22Rv1 (cell line): Measurements from ENCODE around the gene NKG7.

Experiments used
- H3K27ac ChIP-seq: fragments of 450-650 bp; 2 replicates; pipeline ENCODE4 v1.5.1; 2017
- ZFX ChIP-seq: fragments of 450-650 bp; IDR thresholded peaks from 2 replicates; pipeline ENCODE4 v1.6.1; 2017; ENCODE audit warnings: antibody characterized with exemption, borderline replicate concordance
- TF ChIP-seq, protein P1 (sequence below): fragments of 450-650 bp; IDR thresholded peaks from 2 replicates; pipeline ENCODE4 v1.5.1; 2017; ENCODE audit warnings: mild to moderate bottlenecking

NKG7 gene

DNA sequence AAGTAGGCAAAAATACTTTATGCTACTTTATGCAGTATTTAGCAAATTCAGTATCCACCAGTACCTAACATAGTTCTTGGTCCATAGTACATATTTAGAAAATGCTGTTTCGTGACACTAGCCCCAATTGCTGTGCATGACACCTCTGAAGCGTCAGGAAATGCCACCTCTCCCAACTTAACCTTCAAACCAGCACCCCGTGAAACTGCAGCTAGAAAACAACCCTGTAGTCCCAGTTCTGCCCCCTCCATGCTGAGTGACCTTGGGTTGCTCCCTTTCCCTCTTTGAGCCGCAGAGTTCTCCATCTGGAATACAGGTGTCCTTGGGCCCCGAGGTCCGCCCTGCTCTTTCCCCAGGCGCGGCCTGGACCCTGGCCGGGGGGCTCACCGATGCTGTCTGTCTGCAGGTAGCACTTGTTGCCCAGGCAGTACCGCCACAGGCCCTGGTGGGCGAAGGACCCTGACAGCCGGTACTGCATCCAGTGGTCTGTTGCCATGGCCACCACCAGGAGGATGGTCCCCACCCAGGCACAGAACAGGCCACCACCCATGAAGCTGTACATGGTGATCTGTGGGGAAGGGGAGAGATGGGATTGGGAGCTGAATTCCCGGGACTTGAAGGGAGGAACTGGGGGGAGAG lies 14.5 kb upstream of the NKG7 start:
- H3K27ac ChIP-seq: no peak overlapping the region
- TF ChIP-seq, protein P1, sequence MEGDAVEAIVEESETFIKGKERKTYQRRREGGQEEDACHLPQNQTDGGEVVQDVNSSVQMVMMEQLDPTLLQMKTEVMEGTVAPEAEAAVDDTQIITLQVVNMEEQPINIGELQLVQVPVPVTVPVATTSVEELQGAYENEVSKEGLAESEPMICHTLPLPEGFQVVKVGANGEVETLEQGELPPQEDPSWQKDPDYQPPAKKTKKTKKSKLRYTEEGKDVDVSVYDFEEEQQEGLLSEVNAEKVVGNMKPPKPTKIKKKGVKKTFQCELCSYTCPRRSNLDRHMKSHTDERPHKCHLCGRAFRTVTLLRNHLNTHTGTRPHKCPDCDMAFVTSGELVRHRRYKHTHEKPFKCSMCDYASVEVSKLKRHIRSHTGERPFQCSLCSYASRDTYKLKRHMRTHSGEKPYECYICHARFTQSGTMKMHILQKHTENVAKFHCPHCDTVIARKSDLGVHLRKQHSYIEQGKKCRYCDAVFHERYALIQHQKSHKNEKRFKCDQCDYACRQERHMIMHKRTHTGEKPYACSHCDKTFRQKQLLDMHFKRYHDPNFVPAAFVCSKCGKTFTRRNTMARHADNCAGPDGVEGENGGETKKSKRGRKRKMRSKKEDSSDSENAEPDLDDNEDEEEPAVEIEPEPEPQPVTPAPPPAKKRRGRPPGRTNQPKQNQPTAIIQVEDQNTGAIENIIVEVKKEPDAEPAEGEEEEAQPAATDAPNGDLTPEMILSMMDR: no peak
- TF ChIP-seq ZFX: no peak

DNA sequence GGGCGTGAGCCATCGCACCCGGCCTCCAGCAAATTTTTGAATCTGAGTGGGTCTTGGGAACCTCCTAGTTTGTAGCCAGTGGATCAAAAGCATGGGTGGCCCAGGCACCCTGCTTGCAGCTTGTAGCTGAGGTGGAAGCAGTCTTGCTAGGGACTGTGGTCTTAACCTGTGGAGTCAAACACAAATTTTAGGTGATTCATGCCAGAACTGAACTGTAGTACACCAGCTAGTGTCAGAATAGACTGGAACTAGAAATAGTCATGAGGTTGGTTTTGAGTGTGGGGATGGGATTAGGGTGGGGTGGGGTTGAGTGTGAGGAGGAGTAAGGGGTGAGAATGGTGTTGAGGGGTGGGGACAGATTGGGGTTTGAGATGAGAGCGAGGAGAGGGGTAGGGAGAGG lies 9.6 kb upstream of the NKG7 start:
- H3K27ac ChIP-seq: no peak overlapping the region
- TF ChIP-seq ZFX: no peak
- TF ChIP-seq, protein P1: no peak

DNA sequence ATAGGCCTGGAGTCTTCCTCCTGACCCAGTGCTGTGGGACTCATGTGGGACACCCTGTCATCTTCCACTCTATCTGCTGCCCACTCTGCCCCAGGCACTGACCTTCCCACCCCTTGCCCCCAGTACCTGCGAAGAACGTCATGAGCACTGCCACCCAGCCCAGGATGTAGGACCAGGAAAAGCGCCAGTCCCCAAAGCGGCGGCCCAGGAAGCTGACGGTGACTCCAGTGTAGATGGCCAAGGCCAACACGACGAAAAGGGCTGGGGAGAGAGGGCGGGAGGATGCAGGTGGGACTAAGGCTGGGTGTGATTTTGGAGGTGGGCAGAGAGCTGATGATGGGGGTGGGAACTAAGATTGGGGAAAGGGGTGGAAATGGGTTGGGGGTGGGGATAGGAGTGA lies 7.9 kb upstream of the NKG7 start:
- no peak overlapping the region for H3K27ac ChIP-seq
- TF ChIP-seq ZFX: no peak
- TF ChIP-seq, protein P1: no peak

GRCh38 chr19:51377422-51377821 lies 5.0 kb upstream of the NKG7 start:
- TF ChIP-seq, protein P1: no peak
- no peak overlapping the region for H3K27ac ChIP-seq

- H3K27ac ChIP-seq: no peak overlapping the region
- TF ChIP-seq ZFX: no peak
- TF ChIP-seq, protein P1: no peak
Measured at GRCh38 chr19:51375504-51376221, 3.2 kb upstream of the NKG7 start.

GRCh38 chr19:51372021-51372648 lies 319 bp downstream of the NKG7 start:
- no peak for TF ChIP-seq ZFX
- TF ChIP-seq, protein P1: no peak

DNA sequence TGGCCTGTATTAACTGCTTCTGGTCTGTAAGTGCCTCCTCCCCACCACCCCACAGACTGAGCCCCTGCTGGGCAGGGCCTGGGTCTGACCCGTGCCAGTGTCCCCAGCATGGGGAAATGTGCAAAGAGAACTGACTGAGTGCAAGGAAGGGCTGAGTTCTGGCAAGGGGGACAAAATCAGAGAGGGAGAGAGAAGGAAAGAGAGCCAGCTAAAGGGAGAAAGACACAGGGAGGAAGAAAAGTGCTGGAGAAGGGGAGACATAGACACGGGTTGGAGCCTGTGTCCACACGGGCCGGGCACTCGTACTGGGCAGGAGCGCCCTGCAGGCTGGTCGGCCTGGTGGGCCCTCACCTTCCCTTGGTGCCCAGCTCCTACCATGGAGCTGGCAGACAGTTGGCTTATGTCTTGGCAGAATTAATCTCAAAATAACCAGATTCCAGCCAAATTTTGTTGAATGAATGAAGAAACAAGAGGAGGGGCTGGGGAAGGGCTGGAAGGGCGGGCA lies 1.2 kb downstream of the NKG7 start:
- no peak overlapping the region for H3K27ac ChIP-seq
- TF ChIP-seq, protein P1: no peak
- no peak for TF ChIP-seq ZFX

More at GRCh38 chr19:51372021-51372648, 319 bp downstream of the NKG7 start:
- H3K27ac ChIP-seq: no peak overlapping the region
